ENCODE results near the gene PTPRO. TPM values are rescaled to one million over a fixed set of nuclear protein-coding genes. Genes with fewer than 3 reads are reported as not detected.

PTPRO gene
- total and polyA plus RNA-seq, 9 donors: 0.74 to 1.5 (median 1.0) TPM

DNA sequence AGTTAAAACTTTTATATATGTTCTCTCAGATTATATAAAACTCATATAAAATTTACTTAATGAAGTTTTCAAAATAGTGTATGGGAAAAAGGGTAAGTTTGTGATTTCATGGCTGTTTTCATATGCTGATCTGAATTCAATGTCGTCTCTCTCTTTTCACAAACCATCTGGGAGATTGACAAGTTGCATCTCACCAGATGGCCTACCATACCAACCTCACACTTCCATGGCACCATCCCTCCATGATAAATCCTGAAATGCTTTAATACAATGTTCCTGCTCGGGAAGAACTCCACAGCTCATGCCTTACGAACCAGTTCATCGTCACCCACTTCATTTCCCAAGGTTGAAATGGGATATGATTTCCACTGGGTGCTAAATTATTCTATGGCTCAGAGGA lies 22.3 kb downstream of the PTPRO start:
- H3K27me3 ChIP-seq (ENCODE audit: control insufficient read depth, insufficient read depth, low read length): no peaks in the 10 kb centered on the region
- DNase-seq: no peak
- no peaks in the 10 kb centered on the region for H3K4me1 ChIP-seq (ENCODE audit: control insufficient read depth, insufficient read depth, low read length)
- no peak overlapping the region for H3K27ac ChIP-seq (ENCODE audit: low read length)
- 100% methylated on average over 1 of the region's 4 CpGs for WGBS (ENCODE audit: insufficient coverage)
- H3K36me3 ChIP-seq (ENCODE audit: control insufficient read depth, insufficient read depth, low read length): no peaks in the 10 kb centered on the region
- no peaks in the 10 kb centered on the region for H3K9me3 ChIP-seq (replicated peaks; ENCODE audit: control insufficient read depth, low read depth, low read length)
- H3K4me3 ChIP-seq (ENCODE audit: low read length): no peak overlapping the region

DNA sequence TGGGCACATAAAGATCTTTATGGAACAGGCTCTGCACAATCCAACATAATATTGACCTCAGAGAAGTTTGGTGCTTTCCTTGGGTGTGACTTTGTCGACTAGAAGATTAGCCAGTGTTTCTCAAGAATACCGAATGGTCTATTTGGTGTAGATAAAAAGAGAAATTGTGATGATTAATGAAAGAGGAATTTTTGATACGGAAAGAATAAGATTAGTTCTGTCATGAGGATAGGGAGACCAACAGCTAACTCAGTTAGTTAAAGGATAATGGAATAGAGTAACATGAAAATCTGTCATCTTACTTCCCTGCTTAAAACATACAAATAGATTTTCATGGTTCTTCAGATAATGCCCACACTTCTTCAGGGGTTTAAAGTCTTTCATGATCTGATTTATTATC lies 24.2 kb downstream of the PTPRO start:
- no peak for DNase-seq
- H3K9me3 ChIP-seq (replicated peaks; ENCODE audit: control insufficient read depth, low read depth, low read length): no peaks in the 10 kb centered on the region
- H3K27ac ChIP-seq (ENCODE audit: low read length): no peak overlapping the region
- WGBS (ENCODE audit: insufficient coverage): no CpG with 5 or more reads among the region's 3 CpGs
- H3K36me3 ChIP-seq (ENCODE audit: control insufficient read depth, insufficient read depth, low read length): no peaks in the 10 kb centered on the region
- H3K27me3 ChIP-seq (ENCODE audit: control insufficient read depth, insufficient read depth, low read length): no peaks in the 10 kb centered on the region
- H3K4me3 ChIP-seq (ENCODE audit: low read length): no peak overlapping the region
- H3K4me1 ChIP-seq (ENCODE audit: control insufficient read depth, insufficient read depth, low read length): no peaks in the 10 kb centered on the region

DNA sequence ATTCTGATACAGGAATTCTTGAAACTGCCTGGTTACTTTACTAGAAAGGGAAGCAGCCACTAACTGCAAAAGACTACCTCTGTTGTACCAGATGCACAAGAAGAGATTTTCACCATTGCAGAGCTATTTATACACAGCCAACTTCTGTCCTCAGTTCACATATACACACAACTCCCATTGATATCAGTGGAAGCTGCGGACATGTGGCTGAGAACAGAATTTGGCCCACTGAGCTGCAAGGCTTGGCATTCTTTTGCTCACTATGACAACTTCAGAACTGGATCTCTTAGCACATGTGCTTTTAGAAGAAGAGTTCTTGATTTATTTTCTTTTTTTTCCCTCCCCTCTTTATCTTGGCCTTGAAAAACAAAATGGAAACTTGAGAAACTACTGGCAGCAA lies 28.3 kb downstream of the PTPRO start:
- Histone ChIP-seq H3K27ac (ENCODE audit: low read length) (no peak overlapping the region), H3K4me1 (ENCODE audit: control insufficient read depth, insufficient read depth, low read length) (no peaks in the 10 kb centered on the region), H3K36me3 (ENCODE audit: control insufficient read depth, insufficient read depth, low read length) (no peaks in the 10 kb centered on the region), H3K27me3 (ENCODE audit: control insufficient read depth, insufficient read depth, low read length) (no peaks in the 10 kb centered on the region), H3K4me3 (ENCODE audit: low read length) (no peak overlapping the region), H3K9me3 (replicated peaks; ENCODE audit: control insufficient read depth, low read depth, low read length) (no peaks in the 10 kb centered on the region)
- WGBS (ENCODE audit: insufficient coverage): no CpG with 5 or more reads among the region's 1 CpG
- peak; percentile 42 for DNase-seq

DNA sequence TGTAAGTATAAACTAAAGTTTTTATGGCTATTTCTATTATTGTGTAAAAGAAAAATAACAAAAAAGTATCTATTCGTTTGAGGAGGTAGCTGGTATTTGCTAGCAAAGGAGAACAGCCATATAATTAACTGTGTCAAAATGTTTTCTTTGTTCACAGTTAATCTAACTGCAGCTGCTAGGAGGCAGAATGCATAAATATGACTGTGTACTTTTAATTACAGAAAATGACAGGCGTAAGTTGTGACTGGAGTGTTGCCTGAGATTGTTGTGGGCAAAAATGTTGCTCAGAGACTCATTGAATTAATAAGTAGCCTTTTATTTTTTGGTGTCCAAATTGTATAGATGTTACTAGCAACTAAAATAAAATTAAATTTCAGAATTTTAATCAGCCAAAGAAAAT lies 33.5 kb downstream of the PTPRO start:
- no peaks in the 10 kb centered on the region for H3K36me3 ChIP-seq (ENCODE audit: control insufficient read depth, insufficient read depth, low read length)
- H3K4me3 ChIP-seq (ENCODE audit: low read length): no peak overlapping the region
- DNase-seq: no peak
- no peak overlapping the region for H3K27ac ChIP-seq (ENCODE audit: low read length)
- WGBS (ENCODE audit: insufficient coverage): 80% methylated on average over 1 of the region's 2 CpGs
- no peaks in the 10 kb centered on the region for H3K4me1 ChIP-seq (ENCODE audit: control insufficient read depth, insufficient read depth, low read length)
- H3K9me3 ChIP-seq (replicated peaks; ENCODE audit: control insufficient read depth, low read depth, low read length): no peaks in the 10 kb centered on the region
- H3K27me3 ChIP-seq (ENCODE audit: control insufficient read depth, insufficient read depth, low read length): no peaks in the 10 kb centered on the region

DNA sequence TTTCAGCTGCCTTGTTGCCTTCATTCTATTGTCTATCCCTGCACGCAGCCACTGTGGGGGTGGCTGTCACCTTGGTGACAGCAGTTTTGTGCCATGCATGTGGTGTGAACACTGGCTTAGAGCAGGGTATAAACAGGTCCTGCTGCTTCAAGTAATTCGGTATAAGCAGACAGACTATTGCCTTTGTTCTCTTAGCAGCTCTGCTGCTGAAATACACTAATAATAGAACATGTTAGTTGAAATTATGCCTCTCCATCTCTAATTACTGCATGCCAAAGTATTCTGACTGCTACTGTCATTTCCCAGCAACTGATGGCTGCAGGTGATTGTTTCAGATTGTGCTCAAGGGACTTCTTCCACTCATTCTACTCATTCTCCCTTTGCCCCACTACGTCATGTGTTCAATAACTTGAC lies 34.6 kb downstream of the PTPRO start:
- Histone ChIP-seq H3K27ac (ENCODE audit: low read length) (no peak overlapping the region), H3K27me3 (ENCODE audit: control insufficient read depth, insufficient read depth, low read length) (no peaks in the 10 kb centered on the region), H3K4me1 (ENCODE audit: control insufficient read depth, insufficient read depth, low read length) (no peaks in the 10 kb centered on the region), H3K4me3 (ENCODE audit: low read length) (no peak overlapping the region), H3K9me3 (replicated peaks; ENCODE audit: control insufficient read depth, low read depth, low read length) (no peaks in the 10 kb centered on the region), H3K36me3 (ENCODE audit: control insufficient read depth, insufficient read depth, low read length) (no peaks in the 10 kb centered on the region)
- no peak for DNase-seq
- WGBS (ENCODE audit: insufficient coverage): no CpG with 5 or more reads among the region's 3 CpGs

DNA sequence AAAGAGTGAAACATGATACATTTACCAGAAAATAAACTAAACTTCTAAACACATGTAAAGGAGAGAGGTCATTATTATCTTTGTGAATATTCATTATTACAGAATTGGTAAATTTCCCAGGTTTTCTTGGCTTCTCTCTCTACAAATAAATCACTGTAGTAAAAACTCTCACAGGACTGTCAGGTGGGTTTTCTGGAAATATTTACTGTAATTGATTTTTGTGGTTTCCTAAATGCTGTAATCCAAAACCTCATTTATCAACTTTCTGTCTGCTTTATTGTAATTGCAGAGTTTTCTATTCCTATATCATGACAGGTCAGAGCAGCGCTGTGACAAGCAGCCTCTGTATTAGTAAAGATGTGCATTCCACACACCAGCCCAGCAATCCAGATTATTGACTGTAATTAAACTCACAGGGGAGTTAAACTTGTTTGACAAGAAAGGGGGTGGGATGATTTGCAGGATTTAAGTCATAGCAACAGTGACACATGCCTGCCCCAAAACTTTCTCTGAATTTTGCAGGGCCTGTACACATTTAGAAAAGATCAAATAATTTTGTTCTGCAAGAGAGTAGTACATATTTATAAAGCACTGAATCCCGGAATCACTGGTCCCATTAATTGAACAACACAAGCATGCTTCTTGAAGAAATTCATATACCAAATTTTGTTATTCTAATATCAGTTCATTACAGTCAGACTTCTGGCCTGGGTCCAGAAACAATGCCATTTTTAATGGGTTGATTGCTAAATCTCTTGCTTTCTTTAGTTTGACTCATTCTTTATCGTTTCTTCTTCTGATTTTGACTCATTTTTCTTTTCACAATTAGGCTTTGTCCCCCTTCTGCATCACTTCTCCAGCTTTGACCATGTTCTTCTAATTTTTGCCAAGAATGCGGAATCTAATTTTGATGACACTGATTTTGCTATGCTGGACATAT lies 42.2 kb downstream of the PTPRO start:
- H3K4me3 ChIP-seq (ENCODE audit: low read length): no peak overlapping the region
- no peaks in the 10 kb centered on the region for H3K36me3 ChIP-seq (ENCODE audit: control insufficient read depth, insufficient read depth, low read length)
- DNase-seq: peak; percentile 3
- H3K27ac ChIP-seq (ENCODE audit: low read length): no peak overlapping the region
- WGBS (ENCODE audit: insufficient coverage): 92% methylated on average over 2 of the region's 4 CpGs
- no peaks in the 10 kb centered on the region for H3K27me3 ChIP-seq (ENCODE audit: control insufficient read depth, insufficient read depth, low read length)
- no peaks in the 10 kb centered on the region for H3K4me1 ChIP-seq (ENCODE audit: control insufficient read depth, insufficient read depth, low read length)
- H3K9me3 ChIP-seq (replicated peaks; ENCODE audit: control insufficient read depth, low read depth, low read length): no peaks in the 10 kb centered on the region

DNA sequence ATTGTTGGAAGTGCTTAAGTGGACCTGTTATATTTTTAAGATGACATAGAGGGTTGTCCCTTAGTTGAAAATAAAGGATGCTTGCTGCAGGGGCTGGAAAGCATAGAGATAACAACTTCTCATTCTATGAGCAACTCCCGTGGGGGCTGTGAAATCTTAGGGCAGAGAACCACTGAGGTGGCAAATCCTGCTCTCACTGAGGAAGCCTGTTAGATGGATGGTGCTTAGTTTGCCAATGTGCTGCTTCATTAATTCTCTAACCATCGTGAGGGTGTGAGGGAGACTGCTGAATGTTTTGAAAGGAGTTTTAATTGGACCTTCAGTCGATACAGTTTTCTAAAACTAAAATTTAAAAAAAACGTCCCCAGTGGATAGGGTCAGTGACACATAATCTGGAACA lies 46.5 kb downstream of the PTPRO start:
- Histone ChIP-seq H3K4me3 (ENCODE audit: low read length) (no peak overlapping the region), H3K36me3 (ENCODE audit: control insufficient read depth, insufficient read depth, low read length) (no peaks in the 10 kb centered on the region), H3K27ac (ENCODE audit: low read length) (no peak overlapping the region), H3K9me3 (replicated peaks; ENCODE audit: control insufficient read depth, low read depth, low read length) (no peaks in the 10 kb centered on the region), H3K4me1 (ENCODE audit: control insufficient read depth, insufficient read depth, low read length) (no peaks in the 10 kb centered on the region), H3K27me3 (ENCODE audit: control insufficient read depth, insufficient read depth, low read length) (no peaks in the 10 kb centered on the region)
- no CpG with 5 or more reads among the region's 4 CpGs for WGBS (ENCODE audit: insufficient coverage)
- no peak for DNase-seq

DNA sequence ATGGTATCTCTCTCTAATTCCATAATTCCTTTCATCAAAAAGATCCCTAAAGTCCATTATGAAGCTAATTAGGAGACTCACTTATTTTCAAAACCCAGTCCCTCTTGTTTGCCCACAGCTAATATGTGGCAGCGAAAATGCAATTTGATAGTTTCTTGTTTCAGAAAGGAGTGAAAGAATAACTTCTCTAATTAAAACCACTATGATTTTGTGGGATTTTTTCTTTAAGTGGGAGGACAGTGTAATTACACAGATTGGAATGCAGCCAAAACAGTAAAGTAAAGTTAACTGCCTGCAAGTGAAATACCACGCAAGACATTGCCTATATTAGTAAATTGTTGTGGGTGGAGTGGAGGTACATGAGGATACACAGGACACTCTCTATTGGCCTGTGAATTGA lies 50.0 kb downstream of the PTPRO start:
- H3K4me3 ChIP-seq (ENCODE audit: low read length): no peak overlapping the region
- no CpG with 5 or more reads among the region's 2 CpGs for WGBS (ENCODE audit: insufficient coverage)
- H3K27me3 ChIP-seq (ENCODE audit: control insufficient read depth, insufficient read depth, low read length): no peaks in the 10 kb centered on the region

DNA sequence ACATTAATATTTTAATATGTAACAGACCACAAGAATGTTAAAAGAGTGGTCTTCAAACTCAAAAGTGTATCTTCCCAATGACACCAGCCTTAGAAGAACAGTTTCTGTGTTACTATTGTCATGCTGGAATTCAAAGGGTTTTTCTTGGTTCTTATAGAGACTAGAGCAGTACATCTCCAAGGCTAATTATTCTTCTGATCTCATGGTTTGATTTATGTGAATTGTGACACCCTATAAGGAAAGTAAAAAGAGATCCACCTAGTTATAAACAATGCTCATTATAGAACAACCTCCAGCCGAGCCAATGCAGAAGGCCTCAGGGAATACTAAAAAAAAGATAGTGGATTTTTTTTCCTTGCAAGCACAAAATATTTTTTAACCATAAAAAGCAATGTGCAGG lies 65.5 kb downstream of the PTPRO start:
- no peak overlapping the region for H3K4me3 ChIP-seq (ENCODE audit: low read length)
- no peak overlapping the region for H3K27ac ChIP-seq (ENCODE audit: low read length)
- no CpG with 5 or more reads among the region's 1 CpG for WGBS (ENCODE audit: insufficient coverage)
- H3K9me3 ChIP-seq (replicated peaks; ENCODE audit: control insufficient read depth, low read depth, low read length): no peaks in the 10 kb centered on the region
- no peak for DNase-seq
- no peaks in the 10 kb centered on the region for H3K27me3 ChIP-seq (ENCODE audit: control insufficient read depth, insufficient read depth, low read length)
- no peaks in the 10 kb centered on the region for H3K4me1 ChIP-seq (ENCODE audit: control insufficient read depth, insufficient read depth, low read length)
- no peaks in the 10 kb centered on the region for H3K36me3 ChIP-seq (ENCODE audit: control insufficient read depth, insufficient read depth, low read length)

More for the DNA sequence above, 50.0 kb downstream of the PTPRO start:
- Histone ChIP-seq H3K4me1 (ENCODE audit: control insufficient read depth, insufficient read depth, low read length) (no peaks in the 10 kb centered on the region), H3K36me3 (ENCODE audit: control insufficient read depth, insufficient read depth, low read length) (no peaks in the 10 kb centered on the region), H3K9me3 (replicated peaks; ENCODE audit: control insufficient read depth, low read depth, low read length) (peaks cover 15% of the 10 kb centered on the region), H3K27ac (ENCODE audit: low read length) (no peak overlapping the region)
- no peak for DNase-seq

DNA sequence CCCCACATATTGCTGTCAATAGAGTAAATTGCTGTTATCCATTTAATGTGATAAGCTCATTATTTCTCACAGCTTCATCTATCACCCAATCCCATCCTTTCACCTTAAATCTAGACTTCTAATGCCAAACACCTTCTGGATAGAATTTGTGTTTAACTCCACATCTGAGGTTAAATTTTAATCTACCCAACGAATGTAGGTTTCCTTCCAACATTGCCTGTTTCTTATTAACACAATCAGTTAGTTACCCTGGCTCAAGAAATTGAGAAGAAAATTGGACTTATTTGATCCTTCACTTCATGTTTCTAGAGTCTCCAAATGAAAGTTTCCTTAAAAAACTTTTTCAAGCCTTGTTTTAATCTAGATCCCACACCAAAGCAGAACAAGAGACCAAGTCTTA lies 67.3 kb downstream of the PTPRO start:
- no CpG with 5 or more reads among the region's 1 CpG for WGBS (ENCODE audit: insufficient coverage)
- H3K4me3 ChIP-seq (ENCODE audit: low read length): no peak overlapping the region
- no peaks in the 10 kb centered on the region for H3K36me3 ChIP-seq (ENCODE audit: control insufficient read depth, insufficient read depth, low read length)
- H3K9me3 ChIP-seq (replicated peaks; ENCODE audit: control insufficient read depth, low read depth, low read length): no peaks in the 10 kb centered on the region
- no peak overlapping the region for H3K27ac ChIP-seq (ENCODE audit: low read length)
- H3K27me3 ChIP-seq (ENCODE audit: control insufficient read depth, insufficient read depth, low read length): no peaks in the 10 kb centered on the region
- no peaks in the 10 kb centered on the region for H3K4me1 ChIP-seq (ENCODE audit: control insufficient read depth, insufficient read depth, low read length)
- no peak for DNase-seq

Data from muscle of leg (tissue), 11 donors.